Nephron progenitor cell (in vitro differentiated cells): ENCODE measurements around the gene AGAP1.

Source experiments
- DNase-seq: peaks from one replicate; pipeline ENCODE4 v3.0.0; 2021
- H3K27ac Mint-ChIP-seq: 2 replicates; pipeline ENCODE4 v1.8.0; 2021; ENCODE audit warnings: mild to moderate bottlenecking, moderate library complexity, mixed read lengths
- H3K27me3 Mint-ChIP-seq: 2 replicates; pipeline ENCODE4 v1.8.0; 2021; ENCODE audit warnings: mild to moderate bottlenecking, low read depth, mixed read lengths; ENCODE audit not compliant: poor library complexity
- H3K36me3 Mint-ChIP-seq: 2 replicates; pipeline ENCODE4 v1.8.0; 2021; ENCODE audit warnings: low read depth, mixed read lengths
- H3K4me1 Mint-ChIP-seq: 2 replicates; pipeline ENCODE4 v1.8.0; 2021; ENCODE audit warnings: mixed read lengths
- H3K4me3 Mint-ChIP-seq: 2 replicates; pipeline ENCODE4 v1.8.0; 2021; ENCODE audit warnings: mild to moderate bottlenecking, moderate library complexity, mixed read lengths
- H3K9me3 Mint-ChIP-seq: 2 replicates; pipeline ENCODE4 v1.8.0; 2021; ENCODE audit warnings: mild to moderate bottlenecking, moderate library complexity, mixed read lengths
- TF ChIP-seq, protein P1 (sequence below): fragments of 200-600 bp; sonication (generic); IDR thresholded peaks from 2 replicates; pipeline ENCODE4 v1.5.0; 2021; ENCODE audit warnings: antibody characterized with exemption

The AGAP1 gene

DNA sequence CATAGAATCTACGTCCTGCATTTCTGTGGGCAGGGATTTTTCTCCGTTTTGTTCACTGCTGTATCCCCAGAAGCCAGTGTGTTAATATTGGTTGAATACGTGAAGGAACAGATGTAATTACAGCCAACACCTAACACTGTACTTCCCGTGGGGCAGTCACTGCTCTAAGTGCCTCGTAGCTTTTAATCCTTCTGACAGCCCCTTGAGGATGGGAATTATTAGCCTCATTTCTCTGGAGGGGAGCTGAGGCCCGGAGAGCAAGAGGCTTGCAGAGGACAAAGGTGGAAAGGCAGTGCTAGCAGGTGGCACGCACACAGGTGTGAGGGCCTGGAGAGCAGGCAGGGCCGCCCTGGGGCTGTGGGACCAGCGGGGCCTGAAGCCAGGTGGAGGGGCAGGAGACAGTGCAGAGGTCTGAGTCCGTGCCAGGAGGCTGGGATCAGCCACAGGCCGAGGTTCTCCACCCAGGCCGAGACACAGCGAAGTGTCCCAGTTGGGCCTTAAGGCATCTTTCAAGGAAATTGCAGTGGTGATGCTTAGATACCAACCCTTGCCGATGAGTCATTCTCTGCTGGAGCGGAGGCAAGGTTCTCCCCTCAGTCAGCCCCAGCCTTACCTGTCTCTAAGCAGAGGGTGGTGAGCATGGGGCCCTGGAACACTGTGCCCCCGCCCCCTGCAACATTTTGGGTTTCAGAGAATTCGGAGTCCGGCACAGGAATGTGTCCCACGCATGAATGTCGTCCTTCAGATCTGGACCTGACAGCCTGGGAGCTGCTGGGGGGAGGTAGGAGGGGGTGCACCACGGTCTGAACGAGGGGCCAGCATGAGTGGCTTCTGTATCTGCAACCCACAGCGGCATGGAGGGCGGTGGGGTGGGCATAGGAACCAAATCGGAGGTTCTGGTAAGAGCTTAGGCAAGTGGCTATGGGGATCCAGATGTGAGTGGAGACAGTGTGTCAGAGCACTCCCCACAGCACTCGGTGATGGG, 551.7 kb downstream of the AGAP1 start:
- Mint-ChIP-seq H3K27me3 (peaks cover 12% of the 10 kb centered on the region), H3K27ac (peak overlapping the region; percentile 89), H3K9me3 (no peaks in the 10 kb centered on the region), H3K4me3 (no peak overlapping the region), H3K4me1 (peaks cover 42% of the 10 kb centered on the region), H3K36me3 (peaks cover 45% of the 10 kb centered on the region)
- no peak for DNase-seq
- TF ChIP-seq, protein P1, sequence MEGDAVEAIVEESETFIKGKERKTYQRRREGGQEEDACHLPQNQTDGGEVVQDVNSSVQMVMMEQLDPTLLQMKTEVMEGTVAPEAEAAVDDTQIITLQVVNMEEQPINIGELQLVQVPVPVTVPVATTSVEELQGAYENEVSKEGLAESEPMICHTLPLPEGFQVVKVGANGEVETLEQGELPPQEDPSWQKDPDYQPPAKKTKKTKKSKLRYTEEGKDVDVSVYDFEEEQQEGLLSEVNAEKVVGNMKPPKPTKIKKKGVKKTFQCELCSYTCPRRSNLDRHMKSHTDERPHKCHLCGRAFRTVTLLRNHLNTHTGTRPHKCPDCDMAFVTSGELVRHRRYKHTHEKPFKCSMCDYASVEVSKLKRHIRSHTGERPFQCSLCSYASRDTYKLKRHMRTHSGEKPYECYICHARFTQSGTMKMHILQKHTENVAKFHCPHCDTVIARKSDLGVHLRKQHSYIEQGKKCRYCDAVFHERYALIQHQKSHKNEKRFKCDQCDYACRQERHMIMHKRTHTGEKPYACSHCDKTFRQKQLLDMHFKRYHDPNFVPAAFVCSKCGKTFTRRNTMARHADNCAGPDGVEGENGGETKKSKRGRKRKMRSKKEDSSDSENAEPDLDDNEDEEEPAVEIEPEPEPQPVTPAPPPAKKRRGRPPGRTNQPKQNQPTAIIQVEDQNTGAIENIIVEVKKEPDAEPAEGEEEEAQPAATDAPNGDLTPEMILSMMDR, result no peak

- Mint-ChIP-seq H3K4me3 (no peak overlapping the region), H3K9me3 (no peaks in the 10 kb centered on the region), H3K36me3 (peaks cover 36% of the 10 kb centered on the region), H3K27me3 (peaks cover 17% of the 10 kb centered on the region), H3K27ac (no peak overlapping the region), H3K4me1 (peaks cover 43% of the 10 kb centered on the region)
- TF ChIP-seq, protein P1, result no peak
- no peak for DNase-seq
Measured at GRCh38 chr2:236046715-236047114, 552.9 kb downstream of the AGAP1 start.

DNA sequence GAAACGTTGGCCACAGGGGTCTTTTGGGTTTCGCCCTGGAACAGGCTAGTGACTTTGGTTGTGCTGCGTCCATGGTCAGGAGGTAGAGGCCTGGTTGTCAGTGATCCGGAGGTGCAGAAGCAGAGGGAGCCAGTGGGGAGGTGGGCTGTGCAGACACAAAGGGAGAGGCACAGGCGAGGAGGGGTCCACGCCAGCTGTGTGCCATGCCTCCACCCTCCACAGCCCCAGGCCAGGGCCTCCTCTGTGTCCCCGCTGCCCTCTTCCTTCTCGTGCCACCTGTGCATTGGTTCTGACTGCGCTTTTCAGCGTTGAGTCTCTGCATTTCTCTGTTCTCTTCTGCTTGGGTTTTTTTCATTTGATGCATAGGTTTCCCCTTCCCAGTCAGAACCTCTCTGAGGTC, 553.3 kb downstream of the AGAP1 start:
- no peak overlapping the region for H3K4me3 Mint-ChIP-seq
- DNase-seq, result no peak
- H3K27me3 Mint-ChIP-seq, result peaks cover 20% of the 10 kb centered on the region
- peaks cover 32% of the 10 kb centered on the region for H3K36me3 Mint-ChIP-seq
- H3K27ac Mint-ChIP-seq, result no peak overlapping the region
- no peaks in the 10 kb centered on the region for H3K9me3 Mint-ChIP-seq
- H3K4me1 Mint-ChIP-seq, result peaks cover 43% of the 10 kb centered on the region
- TF ChIP-seq, protein P1, result no peak

- Mint-ChIP-seq H3K9me3 (no peaks in the 10 kb centered on the region), H3K4me3 (no peak overlapping the region), H3K36me3 (peaks cover 32% of the 10 kb centered on the region), H3K27me3 (peaks cover 28% of the 10 kb centered on the region), H3K27ac (no peak overlapping the region), H3K4me1 (peaks cover 45% of the 10 kb centered on the region)
- TF ChIP-seq, protein P1, result no peak
- no peak for DNase-seq
Measured at GRCh38 chr2:236047886-236048540, 554.2 kb downstream of the AGAP1 start.

DNA sequence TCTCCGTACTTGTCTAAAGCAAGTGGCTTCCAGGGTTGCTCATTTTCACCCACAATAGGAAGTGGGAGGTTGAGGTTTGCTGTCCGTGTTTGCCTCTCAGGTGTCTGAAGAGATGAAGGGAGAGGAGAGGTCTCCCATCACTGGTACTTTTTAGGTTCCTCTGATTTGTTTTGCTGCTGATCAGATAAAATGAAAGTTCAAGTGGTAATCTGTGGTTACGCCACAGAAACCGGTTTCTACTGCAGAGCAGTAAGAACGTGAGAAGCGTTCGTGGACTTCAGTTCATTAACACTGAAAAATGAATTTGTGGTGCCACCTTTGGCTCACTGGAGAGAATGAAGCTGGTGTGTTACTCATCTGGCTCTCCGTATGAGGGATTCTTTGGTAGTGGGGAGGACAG, 556.1 kb downstream of the AGAP1 start:
- TF ChIP-seq, protein P1, result no peak
- Mint-ChIP-seq H3K4me1 (peaks cover 61% of the 10 kb centered on the region), H3K36me3 (peaks cover 32% of the 10 kb centered on the region), H3K4me3 (no peak overlapping the region), H3K9me3 (no peaks in the 10 kb centered on the region), H3K27ac (no peak overlapping the region), H3K27me3 (peaks cover 34% of the 10 kb centered on the region)
- DNase-seq, result no peak
